GM18861 (cell line): Measurements from ENCODE around the gene ESCO1.
"Not testable (repeated sequence)": the region's sequence is repeated elsewhere in the genome, so short reads cannot be mapped to it uniquely, and the experiment has no call there.

Source experiments
- ATAC-seq: cut with Tn5 transposase; IDR thresholded peaks from one replicate; pipeline ENCODE4 v1.9.1; 2021; ENCODE audit not compliant: unreplicated experiment

Gene ESCO1

DNA sequence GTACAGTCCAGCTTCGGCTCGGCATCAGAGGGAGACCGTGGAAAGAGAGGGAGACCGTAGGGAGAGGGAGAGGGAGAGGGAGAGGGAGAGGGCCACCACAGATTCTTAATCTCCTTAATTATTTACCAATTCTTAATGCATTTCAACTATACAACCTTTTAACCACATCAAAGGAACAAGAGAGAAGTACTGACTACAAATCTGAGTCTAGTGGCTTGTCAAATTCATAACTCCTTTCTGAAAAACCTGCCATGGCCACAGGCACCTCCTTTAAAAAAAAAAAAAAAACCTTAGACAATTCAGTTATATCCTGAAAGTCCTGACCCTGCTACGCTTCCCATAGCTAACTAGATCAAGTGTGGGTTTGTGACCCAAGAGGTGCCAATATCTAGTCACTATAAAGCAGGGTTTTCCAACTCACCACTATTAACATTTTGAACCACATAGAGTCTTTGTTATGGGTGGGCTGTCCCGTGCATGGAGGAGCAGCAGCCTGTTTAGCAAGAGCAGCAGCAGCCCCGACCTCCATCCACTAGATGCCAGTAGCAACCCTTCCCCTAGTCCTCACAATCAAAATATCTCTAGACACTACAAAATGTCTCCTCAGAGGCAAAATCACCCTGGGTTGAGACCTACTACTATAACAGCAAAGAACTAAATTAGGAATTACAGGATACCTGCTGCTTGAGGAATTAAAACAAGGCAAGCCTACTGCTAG, 6.8 kb downstream of the ESCO1 start:
- no peak for ATAC-seq

DNA sequence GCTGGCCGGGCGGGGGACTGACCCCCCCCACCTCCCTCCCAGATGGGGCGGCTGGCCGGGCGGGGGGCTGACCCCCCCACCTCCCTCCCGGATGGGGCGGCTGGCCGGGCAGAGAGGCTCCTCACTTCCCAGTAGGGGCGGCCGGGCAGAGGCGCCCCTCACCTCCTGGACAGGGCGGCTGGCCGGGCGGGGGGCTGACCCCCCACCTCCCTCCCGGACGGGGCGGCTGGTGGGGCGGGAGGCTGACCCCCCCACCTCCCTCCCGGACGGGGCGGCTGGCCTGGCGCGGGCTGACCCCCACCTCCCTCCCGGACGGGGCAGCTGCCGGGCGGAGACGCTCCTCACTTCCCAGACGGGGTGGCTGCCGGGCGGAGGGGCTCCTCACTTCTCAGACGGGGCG, 8.1 kb downstream of the ESCO1 start:
- ATAC-seq = not testable (repeated sequence)

DNA sequence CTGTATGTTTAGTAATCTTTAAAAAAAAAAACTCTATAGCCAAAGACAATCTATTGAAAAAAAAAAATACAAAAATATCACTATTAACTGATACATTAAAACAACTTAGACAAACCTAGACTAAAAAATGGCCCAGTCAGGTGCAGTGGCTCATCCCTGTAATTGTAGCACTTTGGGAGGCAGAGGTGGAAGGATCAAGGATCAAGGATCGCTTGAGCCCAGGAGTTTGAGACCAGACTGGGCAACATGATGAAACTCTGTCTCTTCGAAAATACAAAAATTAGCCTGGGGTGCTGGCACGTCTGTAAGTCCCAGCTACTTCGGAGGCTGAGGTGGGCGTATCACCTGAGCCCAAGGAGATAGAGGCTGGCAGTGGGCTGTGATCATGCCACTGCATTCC, 16.1 kb downstream of the ESCO1 start:
- no peak for ATAC-seq

- ATAC-seq = no peak
These were observed 24.8 kb downstream of the ESCO1 start for GRCh38 chr18:21575656-21576055.

DNA sequence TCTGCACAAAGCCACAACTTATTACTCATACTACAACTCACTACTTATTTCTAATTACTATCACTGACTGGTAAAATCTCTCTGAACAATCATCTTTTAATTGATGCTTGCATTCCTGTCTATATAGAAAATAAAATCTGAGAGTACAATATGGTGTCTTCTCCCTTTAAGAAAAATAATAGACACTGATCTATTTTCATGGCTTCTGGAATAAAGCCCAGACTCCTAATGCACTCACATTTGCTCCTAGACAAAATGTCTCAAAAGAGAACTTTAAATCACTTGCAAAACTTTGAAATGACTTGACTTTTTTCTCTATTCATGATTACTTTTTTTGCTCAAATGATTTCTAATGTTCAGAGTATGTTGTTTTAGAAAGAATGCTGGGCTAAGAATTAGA, 28.7 kb downstream of the ESCO1 start:
- ATAC-seq = no peak

- no peak for ATAC-seq
These were observed 41.3 kb downstream of the ESCO1 start for GRCh38 chr18:21559195-21559594.

DNA sequence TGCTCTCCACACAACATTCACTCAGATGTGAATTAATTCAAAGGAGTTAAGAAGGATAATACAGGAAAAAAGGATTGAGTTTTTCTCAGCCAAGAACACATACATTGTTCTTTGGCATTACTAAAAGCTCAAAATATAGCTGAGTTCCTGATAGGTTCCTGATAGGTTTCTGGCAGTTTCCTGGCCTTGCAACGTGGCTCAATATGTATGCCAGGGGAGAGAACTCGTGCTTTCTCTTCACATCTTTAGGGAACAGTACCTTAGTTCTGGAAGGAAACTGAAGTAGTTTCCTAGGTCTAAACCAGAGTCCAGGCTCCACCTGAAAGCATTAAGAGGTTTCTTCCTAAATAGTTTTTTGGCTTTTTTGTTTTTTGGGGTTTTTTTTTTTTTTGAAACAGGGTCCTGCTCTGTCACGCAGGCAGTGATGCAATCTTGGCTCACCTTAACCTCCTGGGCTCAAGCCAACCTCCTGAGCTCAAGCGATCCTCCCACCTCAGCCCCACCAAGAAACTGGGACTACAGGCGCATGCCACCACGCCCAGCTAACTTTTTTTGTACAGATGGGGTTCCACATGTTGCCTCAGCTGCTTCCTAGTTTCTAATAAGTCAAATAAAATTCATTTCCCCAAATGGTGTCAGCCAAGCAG, 42.8 kb downstream of the ESCO1 start:
- no peak for ATAC-seq

GRCh38 chr18:21550510-21550970, 50.0 kb downstream of the ESCO1 start:
- no peak for ATAC-seq

DNA sequence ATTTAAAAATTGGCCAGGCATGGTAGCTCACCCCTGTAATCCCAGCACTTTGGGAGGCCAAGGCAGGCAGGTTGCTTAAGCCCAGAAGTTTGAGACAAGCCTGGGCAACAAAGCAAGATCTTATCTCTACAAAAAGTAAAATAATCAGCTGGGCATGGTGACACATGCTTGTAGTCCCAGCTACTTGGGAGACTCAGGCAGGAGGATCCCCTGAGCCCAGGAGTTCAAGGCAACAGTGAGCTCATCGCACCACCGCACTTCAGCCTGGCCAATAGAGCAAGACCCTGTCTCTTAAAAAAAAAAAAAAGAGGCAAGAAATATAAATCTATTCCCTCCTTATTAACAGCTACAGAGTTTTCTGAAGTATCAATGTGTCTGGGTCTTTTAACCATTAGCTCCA, 51.9 kb downstream of the ESCO1 start:
- ATAC-seq = no peak

DNA sequence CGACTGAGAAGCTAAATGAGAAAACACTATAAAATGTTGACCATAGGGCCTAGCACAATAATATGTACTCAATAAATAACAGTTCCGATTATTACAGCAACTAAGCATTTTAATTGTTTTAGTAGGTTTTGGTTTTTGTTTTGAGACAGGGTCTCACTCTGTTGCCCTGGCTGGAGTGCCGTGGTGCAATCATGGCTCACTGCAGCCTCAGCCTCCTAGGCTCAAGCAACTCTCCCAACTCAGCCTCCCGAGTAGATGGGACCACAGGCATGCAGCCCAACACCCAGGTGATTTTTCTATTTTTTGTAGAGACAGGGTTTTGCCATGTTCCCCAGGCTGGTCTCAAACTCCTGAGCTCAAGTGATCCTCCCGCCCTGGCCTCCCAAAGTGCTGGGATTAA, 54.1 kb downstream of the ESCO1 start:
- ATAC-seq = no peak

DNA sequence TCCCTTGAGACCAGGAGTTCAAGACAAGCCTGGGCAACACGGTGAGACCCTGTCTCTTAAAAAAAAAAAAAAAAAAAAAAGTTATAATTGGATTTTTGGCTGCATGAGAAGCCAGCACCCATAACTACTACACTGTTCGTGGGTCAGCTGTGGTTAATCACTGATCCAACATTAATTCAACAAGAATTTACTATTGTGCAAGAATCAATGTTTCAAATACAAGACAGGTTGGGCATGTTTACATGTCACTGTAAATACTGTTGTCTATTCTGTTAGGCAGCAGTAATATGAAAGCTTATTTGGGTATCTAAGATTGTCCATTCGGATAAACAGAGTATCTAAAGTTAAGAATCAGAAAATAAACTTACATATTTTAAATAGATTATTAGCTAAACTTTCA, 62.3 kb downstream of the ESCO1 start:
- no peak for ATAC-seq

- ATAC-seq = no peak
These were observed 66.2 kb downstream of the ESCO1 start for GRCh38 chr18:21534327-21534726.

DNA sequence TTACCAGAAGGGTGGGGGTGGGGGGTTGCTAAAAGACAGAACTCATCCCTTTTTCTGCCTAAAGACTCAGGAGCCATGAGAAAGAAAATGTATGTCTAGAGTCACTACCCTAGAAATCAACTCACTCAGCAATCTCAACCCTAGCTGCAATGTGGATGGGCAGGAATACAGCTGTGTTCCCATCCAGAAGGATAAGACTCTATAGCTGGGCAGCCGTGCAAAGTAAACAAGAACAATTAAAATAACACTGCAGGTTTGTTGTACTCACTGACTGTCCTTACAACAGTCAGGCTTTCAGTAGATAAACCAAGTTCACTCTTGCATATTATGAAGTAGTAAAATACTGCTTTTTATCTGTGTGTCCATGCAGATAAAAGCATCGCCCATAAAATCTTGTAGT, 74.0 kb downstream of the ESCO1 start:
- no peak for ATAC-seq

GRCh38 chr18:21525916-21526315, 74.6 kb downstream of the ESCO1 start:
- ATAC-seq = no peak

GRCh38 chr18:21522530-21522929, 78.0 kb downstream of the ESCO1 start:
- ATAC-seq = no peak

- no peak for ATAC-seq
These were observed 86.8 kb downstream of the ESCO1 start for GRCh38 chr18:21513741-21514140.

- ATAC-seq = no peak
These were observed 87.2 kb downstream of the ESCO1 start for GRCh38 chr18:21513292-21513691.

DNA sequence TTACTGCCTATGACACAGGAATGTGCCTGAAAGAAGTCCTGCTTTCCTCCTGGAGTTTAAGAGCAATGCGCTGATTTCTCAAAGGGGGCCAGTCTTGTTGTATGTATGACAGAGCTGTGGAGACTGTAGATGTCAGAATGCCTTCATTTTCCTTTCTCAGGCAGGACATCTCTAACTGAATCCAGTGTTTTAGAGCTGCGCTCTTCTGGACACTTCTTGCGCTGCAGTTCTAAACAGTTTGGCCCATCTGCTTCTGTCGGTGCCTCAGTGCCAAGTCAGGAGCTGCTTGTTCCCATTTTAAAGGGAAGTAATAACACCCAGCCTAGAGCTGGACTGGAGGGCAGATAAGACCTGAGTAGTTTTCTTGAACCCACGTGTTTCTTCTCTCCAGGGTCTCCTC, 91.4 kb downstream of the ESCO1 start:
- no peak for ATAC-seq

- ATAC-seq = no peak
These were observed 92.4 kb downstream of the ESCO1 start for GRCh38 chr18:21507913-21508701.

GRCh38 chr18:21502661-21503060, 97.8 kb downstream of the ESCO1 start:
- ATAC-seq = no peak

DNA sequence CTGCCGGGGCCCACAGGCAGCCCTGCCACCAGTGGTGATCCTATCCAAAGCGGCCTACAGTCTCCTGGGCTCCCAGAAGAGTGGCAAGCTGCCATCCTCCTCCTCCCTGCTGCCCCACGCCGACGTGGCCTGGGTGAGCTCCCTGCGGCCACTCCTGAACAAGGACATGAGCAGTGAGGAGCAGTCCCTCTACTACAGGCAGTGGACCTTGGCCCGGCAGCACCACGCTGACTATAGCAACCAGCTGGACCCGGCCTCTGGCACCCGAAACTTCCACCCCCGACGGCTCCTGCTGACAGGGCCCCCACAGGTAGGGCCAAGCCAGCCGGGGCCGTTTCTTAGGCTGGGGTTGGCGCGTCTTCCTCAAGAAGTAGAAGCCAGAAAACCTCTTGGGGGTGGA, 100.5 kb downstream of the ESCO1 start:
- ATAC-seq = no peak

DNA sequence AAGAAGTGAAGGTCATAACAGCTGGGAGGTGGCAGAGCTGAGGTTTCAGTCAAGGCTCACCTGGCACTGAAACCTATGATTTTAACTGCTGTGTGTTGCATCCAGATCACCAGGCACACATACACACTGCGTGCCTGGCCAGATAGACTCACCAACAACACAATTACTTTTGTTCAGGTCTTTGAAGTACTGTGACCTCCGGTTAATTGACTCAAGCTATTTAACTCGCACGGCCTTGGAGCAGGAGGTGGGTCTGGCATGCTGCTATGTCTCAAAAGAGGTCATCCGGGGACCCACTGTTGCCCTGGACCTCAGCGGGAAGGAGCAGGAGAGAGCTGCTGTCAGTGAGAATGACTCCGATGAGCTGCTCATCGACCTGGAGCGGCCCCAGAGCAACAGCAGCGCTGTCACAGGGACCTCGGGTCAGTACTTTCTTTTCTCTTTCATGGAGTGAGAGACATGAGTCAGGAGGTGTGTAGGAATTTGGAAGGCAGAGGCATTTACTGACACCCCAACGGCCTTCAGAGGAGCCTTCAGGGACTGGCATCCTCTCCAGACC, 104.1 kb downstream of the ESCO1 start:
- ATAC-seq = no peak
